Activated CD4-positive, alpha-beta T cell treated with anti-CD3 and anti-CD28 coated beads, Interleukin-2, amount 50 U/mL, for 48 hours (primary cell): Measurements from ENCODE around the gene FAM83E.

ENCODE experiments used
- DNase-seq, 2 experiments: peaks; one replicate each; pipeline ENCODE4 v3.0.0-alpha.2; 2020

FAM83E gene

GRCh38 chr19:48571378-48572162 is 43.3 kb downstream of the FAM83E start:
- DNase-seq = no peak

DNA sequence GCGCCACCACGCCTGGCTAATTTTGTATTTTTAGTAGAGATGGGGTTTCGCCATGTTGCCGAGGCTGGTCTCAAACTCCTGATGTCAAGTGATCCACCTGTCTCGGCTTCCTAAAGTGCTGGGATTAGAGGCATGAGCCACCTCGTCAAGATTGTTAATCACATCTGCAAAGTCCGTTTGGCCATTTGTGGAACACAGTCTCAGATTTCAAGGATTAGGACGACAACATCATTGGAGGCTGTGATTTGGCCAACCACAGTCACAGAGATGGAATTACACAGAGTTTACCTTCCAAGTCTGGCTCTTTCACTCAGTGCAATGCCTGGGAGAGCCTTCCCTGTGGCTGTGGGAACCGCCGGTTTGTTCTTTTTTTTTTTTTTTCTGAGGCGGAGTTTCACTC is 45.1 kb downstream of the FAM83E start:
- DNase-seq = no peak

- no peak for DNase-seq
Measured at GRCh38 chr19:48568345-48568886, 46.5 kb downstream of the FAM83E start.

GRCh38 chr19:48565090-48565489 is 49.8 kb downstream of the FAM83E start:
- DNase-seq = no peak
